A673 (cell line): Measurements from ENCODE around the gene TTYH1.

Source experiments
- EZH2 ChIP-seq: fragments of 200-600 bp; sonication (generic); IDR thresholded peaks from 2 replicates; pipeline ENCODE4 v1.6.1; 2017; ENCODE audit warnings: borderline replicate concordance, low read depth, mild to moderate bottlenecking, mixed read lengths, antibody characterized with exemption, low read length; ENCODE audit not compliant: poor library complexity, severe bottlenecking
- TF ChIP-seq, protein P1 (sequence below): fragments of 300-800, 200-600 bp; sonication (generic); conservative IDR thresholded peaks from 2 replicates; pipeline ENCODE4 v1.5.1; 2017; ENCODE audit warnings: low read depth, mild to moderate bottlenecking, antibody characterized with exemption, low read length, moderate library complexity, mixed read lengths

DNA sequence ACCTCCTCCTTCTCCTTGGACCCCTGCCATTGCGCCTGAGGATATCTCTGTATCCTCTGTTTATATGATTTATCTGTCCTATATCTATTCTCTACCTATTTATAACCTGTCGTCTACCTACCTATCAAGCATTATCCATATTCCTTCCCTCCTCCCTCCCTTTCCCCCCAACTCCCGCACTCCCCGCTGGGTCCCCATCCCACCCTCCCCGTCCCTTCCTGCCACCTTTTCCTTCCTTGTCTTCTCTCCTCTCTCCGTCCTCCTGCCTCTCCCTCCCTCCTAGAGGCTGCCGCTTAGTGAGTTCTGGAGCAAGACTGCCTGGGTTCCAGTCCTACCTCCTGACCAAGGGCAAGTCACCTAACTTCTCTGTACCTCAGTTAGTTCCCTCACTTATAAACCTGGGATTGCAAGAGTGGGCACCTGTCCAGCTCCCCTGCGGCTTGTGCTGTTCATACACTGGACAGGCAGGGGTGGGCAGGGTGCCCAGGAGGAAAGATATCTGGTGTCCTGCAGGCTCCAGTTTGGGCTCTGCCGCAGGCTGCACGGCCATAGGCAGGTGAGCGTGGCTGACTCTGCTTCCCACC, 16.1 kb downstream of the TTYH1 start:
- TF ChIP-seq, protein P1, sequence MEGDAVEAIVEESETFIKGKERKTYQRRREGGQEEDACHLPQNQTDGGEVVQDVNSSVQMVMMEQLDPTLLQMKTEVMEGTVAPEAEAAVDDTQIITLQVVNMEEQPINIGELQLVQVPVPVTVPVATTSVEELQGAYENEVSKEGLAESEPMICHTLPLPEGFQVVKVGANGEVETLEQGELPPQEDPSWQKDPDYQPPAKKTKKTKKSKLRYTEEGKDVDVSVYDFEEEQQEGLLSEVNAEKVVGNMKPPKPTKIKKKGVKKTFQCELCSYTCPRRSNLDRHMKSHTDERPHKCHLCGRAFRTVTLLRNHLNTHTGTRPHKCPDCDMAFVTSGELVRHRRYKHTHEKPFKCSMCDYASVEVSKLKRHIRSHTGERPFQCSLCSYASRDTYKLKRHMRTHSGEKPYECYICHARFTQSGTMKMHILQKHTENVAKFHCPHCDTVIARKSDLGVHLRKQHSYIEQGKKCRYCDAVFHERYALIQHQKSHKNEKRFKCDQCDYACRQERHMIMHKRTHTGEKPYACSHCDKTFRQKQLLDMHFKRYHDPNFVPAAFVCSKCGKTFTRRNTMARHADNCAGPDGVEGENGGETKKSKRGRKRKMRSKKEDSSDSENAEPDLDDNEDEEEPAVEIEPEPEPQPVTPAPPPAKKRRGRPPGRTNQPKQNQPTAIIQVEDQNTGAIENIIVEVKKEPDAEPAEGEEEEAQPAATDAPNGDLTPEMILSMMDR = no peak
- TF ChIP-seq EZH2 = no peak
